Osteocyte (in vitro differentiated cells): ENCODE measurements around the gene NELFCD. TPM values are rescaled to one million over a fixed set of nuclear protein-coding genes. Genes with fewer than 3 reads are reported as not detected.

Experiments
- DNase-seq: peaks from one replicate; pipeline ENCODE4 v3.0.0; 2021; ENCODE audit warnings: mixed read lengths; ENCODE audit not compliant: unreplicated experiment; ENCODE audit errors: extremely low spot score
- H3K27ac Mint-ChIP-seq: one replicate; pipeline ENCODE4 v1.8.0; 2021; ENCODE audit warnings: mild to moderate bottlenecking, mixed read lengths; ENCODE audit not compliant: unreplicated experiment
- H3K27me3 Mint-ChIP-seq: one replicate; pipeline ENCODE4 v1.8.0; 2021; ENCODE audit warnings: mixed read lengths; ENCODE audit not compliant: unreplicated experiment
- H3K36me3 Mint-ChIP-seq: one replicate; pipeline ENCODE4 v1.8.0; 2021; ENCODE audit warnings: mixed read lengths; ENCODE audit not compliant: unreplicated experiment
- H3K4me1 Mint-ChIP-seq: one replicate; pipeline ENCODE4 v1.8.0; 2021; ENCODE audit warnings: mixed read lengths; ENCODE audit not compliant: unreplicated experiment
- H3K4me3 Mint-ChIP-seq: one replicate; pipeline ENCODE4 v1.8.0; 2021; ENCODE audit warnings: mild to moderate bottlenecking, moderate library complexity, mixed read lengths; ENCODE audit not compliant: unreplicated experiment
- H3K9me3 Mint-ChIP-seq: one replicate; pipeline ENCODE4 v1.8.0; 2021; ENCODE audit warnings: mixed read lengths; ENCODE audit not compliant: unreplicated experiment
- CTCF ChIP-seq: fragments of 200-600 bp; sonication (generic); IDR thresholded peaks from 2 replicates; pipeline ENCODE4 v1.5.0; 2021; ENCODE audit warnings: antibody characterized with exemption, mild to moderate bottlenecking, moderate library complexity
- total RNA-seq: library from RNA; stranded (reverse); gene quantifications from 2 replicates; pipeline ENCODE4 v1.2.1, GENCODE V29; 2021

Gene NELFCD
- total RNA-seq, 1 donor from 2014 or later: 60.9 TPM

GRCh38 chr20:59000326-59000725, 19.3 kb downstream of the NELFCD start:
- no peak for TF ChIP-seq CTCF
- no peak overlapping the region for H3K4me3 Mint-ChIP-seq
- H3K27me3 Mint-ChIP-seq: no peaks in the 10 kb centered on the region
- no peak overlapping the region for H3K27ac Mint-ChIP-seq
- no peak for DNase-seq
- no peaks in the 10 kb centered on the region for H3K9me3 Mint-ChIP-seq
- peaks cover 2% of the 10 kb centered on the region for H3K4me1 Mint-ChIP-seq
- H3K36me3 Mint-ChIP-seq: peaks cover 6% of the 10 kb centered on the region

DNA sequence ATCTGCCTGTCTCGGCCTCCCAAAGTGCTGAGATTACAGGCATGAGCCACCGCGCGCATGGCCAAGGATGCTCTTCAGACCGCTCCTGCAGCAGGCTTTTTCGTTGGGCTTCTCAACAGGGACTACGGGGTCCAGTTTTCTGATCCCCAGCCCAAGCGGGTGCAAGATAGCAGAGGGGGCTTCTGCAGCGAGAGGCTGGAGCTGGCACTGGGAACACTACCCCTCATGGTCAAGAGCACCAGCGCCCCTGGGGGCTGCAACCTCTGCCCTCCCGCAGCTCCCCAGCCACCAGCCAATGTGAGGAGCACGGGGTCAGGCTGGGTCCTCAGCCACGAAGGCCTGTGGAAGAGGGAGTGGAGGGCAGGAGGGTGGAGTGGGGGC, 20.0 kb downstream of the NELFCD start:
- Mint-ChIP-seq H3K36me3 (peaks cover 2% of the 10 kb centered on the region), H3K9me3 (no peaks in the 10 kb centered on the region), H3K4me1 (peaks cover 2% of the 10 kb centered on the region), H3K27me3 (no peaks in the 10 kb centered on the region), H3K4me3 (no peak overlapping the region), H3K27ac (no peak overlapping the region)
- DNase-seq: no peak
- no peak for TF ChIP-seq CTCF

DNA sequence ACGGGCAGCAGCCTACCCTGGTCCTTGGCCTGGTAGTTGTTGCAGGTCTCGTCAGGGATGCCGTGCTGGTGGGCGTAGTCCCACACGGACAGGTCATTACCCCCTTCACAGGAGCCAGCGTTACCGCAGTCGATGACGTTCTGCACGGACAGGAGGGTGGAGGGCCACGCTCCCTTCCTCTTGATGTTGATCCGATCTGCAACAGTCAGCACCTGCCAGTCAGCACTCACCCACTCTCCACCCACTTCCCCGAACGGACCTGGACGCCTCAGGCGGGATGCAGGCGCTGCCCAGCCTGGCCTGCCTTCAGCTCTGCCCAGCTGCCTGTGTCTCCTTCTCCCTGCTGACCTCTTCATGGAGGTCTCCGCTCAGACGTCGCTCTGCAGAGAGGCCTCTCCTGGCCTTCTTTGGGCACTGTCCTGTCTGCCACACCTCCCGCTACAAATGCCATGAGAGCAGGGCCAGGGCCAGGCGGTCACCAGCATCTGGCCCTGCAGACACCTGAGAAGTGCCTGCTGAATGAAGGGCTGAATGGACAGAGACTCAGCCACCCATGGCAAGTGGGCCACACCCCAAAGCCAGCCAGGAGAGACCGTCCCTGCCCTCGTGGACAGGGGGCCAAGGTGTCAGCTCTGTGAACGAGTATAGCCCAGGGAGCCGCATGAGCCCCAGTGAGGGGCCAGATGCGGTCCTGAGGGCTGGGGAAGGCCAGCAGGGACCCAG, 20.6 kb downstream of the NELFCD start:
- no peaks in the 10 kb centered on the region for H3K9me3 Mint-ChIP-seq
- DNase-seq: no peak

DNA sequence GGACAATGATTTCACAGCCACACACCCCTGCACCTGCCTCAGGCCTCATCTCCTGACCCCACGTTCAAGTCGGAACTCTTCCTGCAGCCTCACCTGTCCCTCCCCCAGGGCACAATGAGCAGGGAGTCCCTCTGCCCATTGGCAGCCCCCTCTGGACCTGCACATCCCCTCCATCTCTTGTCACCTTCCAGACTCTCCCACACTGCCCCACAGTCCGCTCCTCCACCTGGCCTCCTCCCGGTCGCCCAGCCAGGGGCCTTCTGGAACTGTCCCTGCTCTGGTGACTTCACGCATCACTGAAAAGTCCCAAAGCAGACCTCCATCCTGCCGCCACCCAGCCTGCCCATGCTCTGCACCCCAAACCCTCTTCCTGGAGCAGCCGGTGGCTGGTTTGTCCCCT, 21.3 kb downstream of the NELFCD start:
- TF ChIP-seq CTCF: no peak

More for the DNA sequence above, 20.6 kb downstream of the NELFCD start:
- Mint-ChIP-seq H3K4me3 (no peak overlapping the region), H3K36me3 (peaks cover under 1% of the 10 kb centered on the region), H3K4me1 (peaks cover 2% of the 10 kb centered on the region), H3K27ac (no peak overlapping the region), H3K27me3 (no peaks in the 10 kb centered on the region)
- TF ChIP-seq CTCF: no peak

DNA sequence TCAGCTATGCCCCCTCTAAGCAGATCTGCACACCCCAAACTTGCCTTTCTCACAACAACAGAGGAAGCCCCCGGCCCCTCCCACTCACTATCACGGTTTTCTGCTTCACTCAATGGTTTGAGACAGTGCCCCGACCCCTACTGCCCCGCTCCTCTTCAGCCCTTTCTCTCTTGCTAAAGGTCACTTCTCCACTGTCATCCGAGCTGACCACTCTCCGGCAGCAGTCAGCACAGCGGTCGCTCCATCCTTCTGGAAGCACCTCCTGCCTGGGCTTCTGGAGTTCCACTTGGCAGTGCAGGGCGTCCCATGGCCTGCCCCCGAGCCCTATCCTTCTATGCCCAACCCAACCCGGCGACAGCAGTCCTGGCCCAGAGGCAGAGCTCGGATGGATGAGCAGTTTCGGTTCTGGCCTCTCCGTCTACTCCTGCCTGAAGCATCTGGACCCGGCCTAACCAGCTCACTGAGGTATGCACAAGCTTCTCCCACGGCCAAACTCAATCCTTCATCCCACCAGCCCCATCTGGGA, 21.9 kb downstream of the NELFCD start:
- H3K9me3 Mint-ChIP-seq: no peaks in the 10 kb centered on the region
- no peaks in the 10 kb centered on the region for H3K27me3 Mint-ChIP-seq
- no peak overlapping the region for H3K27ac Mint-ChIP-seq
- no peaks in the 10 kb centered on the region for H3K36me3 Mint-ChIP-seq
- TF ChIP-seq CTCF: no peak
- DNase-seq: no peak
- no peak overlapping the region for H3K4me3 Mint-ChIP-seq
- peaks cover 2% of the 10 kb centered on the region for H3K4me1 Mint-ChIP-seq

More for the DNA sequence above, 21.3 kb downstream of the NELFCD start:
- Mint-ChIP-seq H3K27ac (no peak overlapping the region), H3K4me3 (no peak overlapping the region), H3K4me1 (peaks cover 2% of the 10 kb centered on the region), H3K36me3 (no peaks in the 10 kb centered on the region), H3K9me3 (no peaks in the 10 kb centered on the region), H3K27me3 (no peaks in the 10 kb centered on the region)
- DNase-seq: no peak
